ENCODE measurements around the gene ENPP6. TPM values are rescaled to one million over a fixed set of nuclear protein-coding genes. Genes with fewer than 3 reads are reported as not detected.

The ENPP6 gene
- total RNA-seq, 4 donors from 2014 or later, result 0.45 TPM; not detected in 3

- intact Hi-C loops (cut with DNase I), result no loop called here
- no peak overlapping the region for H3K4me3 ChIP-seq (replicated peaks in 1 of 3)
- H3K4me1 ChIP-seq, result no peaks in the 10 kb centered on the region
- WGBS, 2 donors, result 63 to 66% methylated on average over 8 of the region's 8 CpGs
- H3K9me3 ChIP-seq, result no peaks in the 10 kb centered on the region
- DNase-seq, result no peak
- H3K27ac ChIP-seq, result no peak overlapping the region
- H3K27me3 ChIP-seq, result no peaks in the 10 kb centered on the region
- H3K36me3 ChIP-seq, result no peaks in the 10 kb centered on the region
- no peak for TF ChIP-seq POLR2A (IDR thresholded peaks at IDR 0.05)
- no peak for TF ChIP-seq CTCF (IDR thresholded peaks at IDR 0.05)
Observed at GRCh38 chr4:184080674-184081073, 137.0 kb downstream of the ENPP6 start.

GRCh38 chr4:184074677-184075388, 142.8 kb downstream of the ENPP6 start:
- DNase-seq, result no peak
- Histone ChIP-seq H3K4me1 (no peaks in the 10 kb centered on the region), H3K27ac (no peak overlapping the region), H3K27me3 (no peaks in the 10 kb centered on the region), H3K9me3 (no peaks in the 10 kb centered on the region), H3K36me3 (no peaks in the 10 kb centered on the region), H3K4me3 (replicated peaks in 1 of 3) (no peak overlapping the region)
- TF ChIP-seq CTCF (IDR thresholded peaks at IDR 0.05) (no peak), POLR2A (IDR thresholded peaks at IDR 0.05) (no peak)
- intact Hi-C loops (cut with DNase I), result no loop called here
- WGBS, 2 donors, result 92 to 93% methylated on average over 5 of the region's 5 CpGs

GRCh38 chr4:184067931-184068554, 149.6 kb downstream of the ENPP6 start:
- intact Hi-C loops (cut with DNase I), result no loop called here
- H3K27me3 ChIP-seq, result no peaks in the 10 kb centered on the region
- TF ChIP-seq POLR2A (IDR thresholded peaks at IDR 0.05) (no peak), CTCF (IDR thresholded peaks at IDR 0.05) (no peak)
- no peaks in the 10 kb centered on the region for H3K4me1 ChIP-seq
- 68 to 81% methylated on average over 9 of the region's 9 CpGs for WGBS, 2 donors
- DNase-seq, result no peak
- no peaks in the 10 kb centered on the region for H3K9me3 ChIP-seq
- no peaks in the 10 kb centered on the region for H3K36me3 ChIP-seq
- no peak overlapping the region for H3K27ac ChIP-seq
- H3K4me3 ChIP-seq (replicated peaks in 1 of 3), result no peak overlapping the region

- 71 to 78% methylated on average over 9 of the region's 9 CpGs for WGBS, 2 donors
- Histone ChIP-seq H3K27me3 (no peaks in the 10 kb centered on the region), H3K4me1 (no peaks in the 10 kb centered on the region), H3K27ac (no peak overlapping the region), H3K9me3 (no peaks in the 10 kb centered on the region), H3K36me3 (no peaks in the 10 kb centered on the region), H3K4me3 (replicated peaks in 1 of 3) (no peak overlapping the region)
- intact Hi-C loops (cut with DNase I), result no loop called here
- TF ChIP-seq POLR2A (IDR thresholded peaks at IDR 0.05) (no peak), CTCF (IDR thresholded peaks at IDR 0.05) (no peak)
- DNase-seq, result no peak
Observed at GRCh38 chr4:184066584-184067300, 150.9 kb downstream of the ENPP6 start.

- intact Hi-C loops (cut with DNase I), result no loop called here
- no peak overlapping the region for H3K4me3 ChIP-seq (replicated peaks in 1 of 3)
- no peak for DNase-seq
- WGBS, 2 donors, result 86 to 88% methylated on average over 5 of the region's 5 CpGs
- H3K4me1 ChIP-seq, result no peaks in the 10 kb centered on the region
- TF ChIP-seq POLR2A (IDR thresholded peaks at IDR 0.05) (no peak), CTCF (IDR thresholded peaks at IDR 0.05) (no peak)
- H3K27me3 ChIP-seq, result no peaks in the 10 kb centered on the region
- H3K27ac ChIP-seq, result no peak overlapping the region
- no peaks in the 10 kb centered on the region for H3K36me3 ChIP-seq
- H3K9me3 ChIP-seq, result no peaks in the 10 kb centered on the region
Observed at GRCh38 chr4:184064877-184065276, 152.8 kb downstream of the ENPP6 start.
